ENCODE data around the gene RNF157. TPM values are rescaled to one million over a fixed set of nuclear protein-coding genes. Genes with fewer than 3 reads are reported as not detected.

Gene RNF157
- total and polyA plus RNA-seq, 9 donors = 1.3 to 4.3 (median 2.5) TPM

DNA sequence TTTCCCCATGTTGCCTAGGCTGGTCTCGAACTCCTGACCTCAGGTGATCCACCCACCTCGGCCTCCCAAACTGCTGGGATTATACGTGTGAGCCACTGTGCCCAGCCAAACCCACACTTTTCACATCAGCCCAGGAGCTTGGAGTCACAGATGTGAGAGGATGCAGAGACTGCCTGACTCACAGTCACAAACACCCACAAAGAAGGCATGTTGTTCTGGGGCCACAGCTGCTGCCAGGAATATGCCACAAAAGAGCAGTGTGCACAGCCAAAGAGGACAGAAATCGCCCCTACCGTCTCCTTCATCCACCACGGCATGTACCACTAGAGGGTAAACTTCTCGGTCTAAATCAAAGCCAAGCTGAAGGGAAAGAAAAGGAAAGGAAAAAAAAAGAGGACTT lies 74.1 kb downstream of the RNF157 start:
- Histone ChIP-seq H3K36me3 (no peaks in the 10 kb centered on the region), H3K9me3 (no peaks in the 10 kb centered on the region), H3K4me3 (no peak overlapping the region), H3K27me3 (no peaks in the 10 kb centered on the region), H3K4me1 (ENCODE audit: insufficient read depth) (peaks cover 2% of the 10 kb centered on the region), H3K27ac (no peak overlapping the region)
- intact Hi-C loops (cut with DNase I) = no loop called here
- TF ChIP-seq, protein P1, sequence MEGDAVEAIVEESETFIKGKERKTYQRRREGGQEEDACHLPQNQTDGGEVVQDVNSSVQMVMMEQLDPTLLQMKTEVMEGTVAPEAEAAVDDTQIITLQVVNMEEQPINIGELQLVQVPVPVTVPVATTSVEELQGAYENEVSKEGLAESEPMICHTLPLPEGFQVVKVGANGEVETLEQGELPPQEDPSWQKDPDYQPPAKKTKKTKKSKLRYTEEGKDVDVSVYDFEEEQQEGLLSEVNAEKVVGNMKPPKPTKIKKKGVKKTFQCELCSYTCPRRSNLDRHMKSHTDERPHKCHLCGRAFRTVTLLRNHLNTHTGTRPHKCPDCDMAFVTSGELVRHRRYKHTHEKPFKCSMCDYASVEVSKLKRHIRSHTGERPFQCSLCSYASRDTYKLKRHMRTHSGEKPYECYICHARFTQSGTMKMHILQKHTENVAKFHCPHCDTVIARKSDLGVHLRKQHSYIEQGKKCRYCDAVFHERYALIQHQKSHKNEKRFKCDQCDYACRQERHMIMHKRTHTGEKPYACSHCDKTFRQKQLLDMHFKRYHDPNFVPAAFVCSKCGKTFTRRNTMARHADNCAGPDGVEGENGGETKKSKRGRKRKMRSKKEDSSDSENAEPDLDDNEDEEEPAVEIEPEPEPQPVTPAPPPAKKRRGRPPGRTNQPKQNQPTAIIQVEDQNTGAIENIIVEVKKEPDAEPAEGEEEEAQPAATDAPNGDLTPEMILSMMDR (IDR thresholded peaks at IDR 0.05) = no peak
- no peak for TF ChIP-seq EP300 (IDR thresholded peaks at IDR 0.05)
- DNase-seq = no peak
- 80 to 84% (median 84%) methylated on average over 7 of the region's 7 CpGs for WGBS, 3 donors

DNA sequence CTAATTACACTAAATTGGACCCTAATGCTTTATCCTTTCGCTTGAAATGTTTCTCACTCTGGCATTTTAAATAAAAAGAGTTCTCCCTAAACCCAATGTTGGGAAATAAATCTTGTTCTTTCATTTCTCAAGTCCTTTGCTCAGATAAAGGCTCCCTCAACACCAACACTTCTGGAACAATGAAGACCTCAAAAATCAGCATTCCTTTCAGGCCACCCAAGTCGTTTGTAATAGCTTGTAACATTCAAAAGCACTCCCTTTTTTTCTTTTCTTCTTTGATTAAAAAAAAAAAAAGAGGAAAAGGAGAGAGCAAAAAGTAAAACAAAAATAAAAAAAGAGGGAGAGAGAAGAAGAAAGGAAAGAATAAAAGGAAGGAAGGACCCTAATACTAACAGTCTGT lies 76.0 kb downstream of the RNF157 start:
- H3K27me3 ChIP-seq = no peaks in the 10 kb centered on the region
- H3K4me1 ChIP-seq (ENCODE audit: insufficient read depth) = peaks cover 2% of the 10 kb centered on the region
- no peaks in the 10 kb centered on the region for H3K36me3 ChIP-seq
- H3K4me3 ChIP-seq = no peak overlapping the region
- WGBS, 3 donors = 28 to 39% (median 30%) methylated on average over 2 of the region's 2 CpGs
- intact Hi-C loops (cut with DNase I) = no loop called here
- TF ChIP-seq EP300 (IDR thresholded peaks at IDR 0.05) (no peak), POLR2A (IDR thresholded peaks at IDR 0.05) (no peak)
- TF ChIP-seq, protein P1 (IDR thresholded peaks at IDR 0.05) = no peak
- no peak overlapping the region for H3K27ac ChIP-seq
- H3K9me3 ChIP-seq = no peaks in the 10 kb centered on the region
- no peak for DNase-seq

DNA sequence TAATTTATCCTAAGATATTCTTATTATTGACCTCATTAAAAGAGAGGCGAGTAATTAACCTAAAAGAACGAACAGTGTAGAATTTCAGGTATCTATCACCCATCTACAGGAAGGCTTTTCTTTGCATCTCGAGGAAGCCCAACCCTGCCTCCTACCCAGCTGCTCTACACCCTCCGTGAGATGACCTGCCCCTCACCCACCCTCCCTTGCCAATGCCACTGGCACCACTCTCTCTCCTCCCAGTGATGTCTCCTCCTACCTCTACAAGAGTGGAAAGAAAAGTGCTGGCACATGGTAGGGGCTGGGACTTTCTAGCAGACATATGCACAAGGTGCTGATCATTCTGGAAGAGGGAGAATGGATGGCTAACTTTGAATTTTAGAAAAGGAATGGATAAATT lies 76.4 kb downstream of the RNF157 start:
- Histone ChIP-seq H3K4me1 (ENCODE audit: insufficient read depth) (peaks cover 2% of the 10 kb centered on the region), H3K4me3 (no peak overlapping the region), H3K27me3 (no peaks in the 10 kb centered on the region), H3K36me3 (no peaks in the 10 kb centered on the region), H3K27ac (no peak overlapping the region), H3K9me3 (no peaks in the 10 kb centered on the region)
- TF ChIP-seq POLR2A (IDR thresholded peaks at IDR 0.05) (no peak), EP300 (IDR thresholded peaks at IDR 0.05) (no peak)
- TF ChIP-seq, protein P1 (IDR thresholded peaks at IDR 0.05) = no peak
- intact Hi-C loops (cut with DNase I) = no loop called here
- WGBS, 3 donors = 79 to 88% (median 81%) methylated on average over 4 of the region's 4 CpGs
- DNase-seq = no peak

DNA sequence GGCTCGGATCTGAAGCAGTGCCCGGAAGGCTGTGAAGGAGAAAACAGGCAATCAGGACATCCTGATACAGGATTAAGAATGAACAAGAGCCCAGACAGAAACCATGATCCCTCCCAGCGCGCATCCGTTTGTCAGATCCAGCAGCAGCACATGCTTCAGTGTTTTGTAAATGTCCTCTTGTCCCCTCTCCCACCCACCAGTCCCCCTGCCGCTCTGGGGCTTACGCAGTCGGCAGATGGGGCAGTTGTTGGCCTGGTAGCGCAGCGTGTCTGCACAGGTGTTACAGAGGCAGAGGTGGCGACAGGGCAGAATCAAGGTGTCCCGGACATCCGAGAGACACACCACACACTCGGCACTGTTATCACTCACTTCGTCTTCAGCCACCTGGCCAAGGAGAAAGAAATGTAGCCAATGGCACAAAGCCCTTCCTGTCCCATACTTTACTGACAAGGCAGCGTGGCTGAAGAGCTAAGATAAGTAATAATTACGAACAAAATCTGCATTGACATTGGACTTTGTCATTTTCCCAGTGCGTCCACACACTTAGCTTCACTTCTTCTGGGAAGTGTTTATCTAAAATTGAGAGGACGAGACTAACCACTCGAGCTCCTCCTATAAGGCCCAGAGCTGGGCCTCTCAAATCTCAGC lies 78.5 kb downstream of the RNF157 start:
- WGBS, 3 donors = 64 to 76% (median 71%) methylated on average over 20 of the region's 20 CpGs
- TF ChIP-seq POLR2A (IDR thresholded peaks at IDR 0.05) = no peak
- TF ChIP-seq EP300 (IDR thresholded peaks at IDR 0.05) = no peak
- TF ChIP-seq, protein P1 (IDR thresholded peaks at IDR 0.05) = no peak
- intact Hi-C loops (cut with DNase I) = no loop called here

More for the DNA sequence above, 78.5 kb downstream of the RNF157 start:
- Histone ChIP-seq H3K36me3 (no peaks in the 10 kb centered on the region), H3K27me3 (no peaks in the 10 kb centered on the region), H3K4me3 (no peak overlapping the region), H3K4me1 (ENCODE audit: insufficient read depth) (peaks cover 2% of the 10 kb centered on the region), H3K27ac (no peak overlapping the region), H3K9me3 (no peaks in the 10 kb centered on the region)
- DNase-seq = no peak

Measured in ovary (tissue), 9 donors.